CD4-positive, alpha-beta T cell treated with Interleukin-4 for 4 hours (primary cell): ENCODE data around the gene STMP1.
A peak's percentile ranks its signal among the peaks of the same experiment; 100 is the strongest.
"Not testable (repeated sequence)": the region's sequence is repeated elsewhere in the genome, so short reads cannot be mapped to it uniquely, and the experiment has no call there.

Source experiments
- DNase-seq: peaks from one replicate; pipeline ENCODE4 v3.0.0-alpha.2; 2020

The STMP1 gene

GRCh38 chr7:135665042-135665441, 2.7 kb downstream of the STMP1 start:
- DNase-seq: no peak

GRCh38 chr7:135666156-135666555, 3.8 kb downstream of the STMP1 start:
- no peak for DNase-seq

DNA sequence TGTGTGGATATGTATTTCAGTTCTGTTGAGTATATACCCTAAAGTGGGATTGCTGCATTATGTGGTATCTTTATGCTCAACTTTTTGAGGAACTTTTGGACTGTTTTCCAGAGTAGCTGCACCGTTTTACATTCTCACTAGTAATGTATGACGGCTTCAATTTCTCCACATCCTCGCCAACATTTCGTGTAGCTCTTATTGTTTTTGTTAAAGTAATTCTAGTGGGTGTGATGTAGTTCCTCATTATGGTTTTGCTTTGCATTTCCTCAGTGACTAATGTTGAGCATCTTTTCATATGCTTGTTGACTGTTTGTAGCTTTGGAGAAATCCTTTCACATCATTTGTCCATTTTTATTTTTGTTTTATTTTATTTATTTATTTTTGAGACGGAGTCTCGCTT, 4.5 kb downstream of the STMP1 start:
- peak; percentile 6 for DNase-seq

GRCh38 chr7:135667626-135668025, 5.3 kb downstream of the STMP1 start:
- not testable (repeated sequence) for DNase-seq

DNA sequence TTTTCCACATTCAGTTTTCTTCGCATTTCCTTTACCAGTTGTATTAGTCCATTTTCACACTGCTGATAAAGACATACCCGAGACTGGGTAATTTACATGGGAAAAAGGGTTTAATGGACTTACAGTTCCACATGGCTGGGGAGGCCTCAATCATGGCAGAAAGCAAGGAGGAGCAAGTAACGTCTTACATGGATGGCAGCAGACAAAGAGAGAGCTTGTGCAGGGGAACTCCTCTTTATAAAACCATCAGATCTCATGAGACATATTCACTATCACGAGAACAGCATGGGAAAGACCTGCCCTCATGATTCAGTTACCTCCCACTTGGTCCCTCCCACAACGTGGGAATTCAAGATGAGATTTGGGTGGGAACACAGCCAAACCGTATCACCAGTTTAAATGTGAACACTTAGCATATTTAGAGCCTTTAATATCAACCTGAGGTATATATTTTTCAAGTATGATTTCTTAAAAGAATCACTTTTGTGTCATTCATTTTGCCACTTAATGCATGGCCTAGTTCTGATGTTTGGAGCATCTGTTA, 6.6 kb downstream of the STMP1 start:
- DNase-seq: not testable (repeated sequence)

- DNase-seq: no peak
Measured at GRCh38 chr7:135669774-135670173, 7.5 kb downstream of the STMP1 start.

DNA sequence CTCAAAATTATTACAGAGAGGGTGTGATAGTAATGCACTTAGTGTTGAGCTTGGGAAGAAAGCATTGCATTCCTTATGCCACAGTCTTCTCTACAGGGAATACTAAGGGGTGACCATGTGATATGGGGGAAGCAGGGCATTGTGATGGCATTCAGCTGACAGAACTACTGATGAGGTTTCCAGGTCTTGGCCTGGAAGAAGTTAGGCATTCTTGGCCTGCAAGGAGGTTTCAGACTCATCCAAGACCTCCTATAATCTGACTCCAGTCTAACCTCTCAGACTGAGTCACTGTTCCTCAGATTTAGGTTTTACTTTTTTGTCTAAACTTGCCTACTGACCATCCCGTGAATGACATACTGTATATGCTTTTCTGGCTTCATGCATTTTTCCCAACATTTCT, 7.9 kb downstream of the STMP1 start:
- no peak for DNase-seq

- peak; percentile 18 for DNase-seq
Measured at GRCh38 chr7:135672560-135673359, 10.4 kb downstream of the STMP1 start.

DNA sequence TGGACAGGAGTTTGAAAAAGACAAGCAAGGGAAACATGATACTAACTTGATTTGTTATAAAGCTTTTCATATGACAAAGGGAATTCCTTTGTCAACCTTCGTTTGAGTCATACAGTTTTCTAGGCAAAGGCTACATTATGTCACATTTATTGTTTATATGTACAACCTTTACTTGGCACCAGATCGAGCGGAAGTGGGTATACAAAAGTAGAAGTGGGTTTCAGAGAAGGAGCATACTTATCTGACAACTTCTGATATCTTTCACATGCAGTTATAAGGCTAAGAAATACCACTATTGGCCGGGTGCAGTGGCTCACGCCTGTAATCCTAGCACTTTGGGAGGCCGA, 11.0 kb downstream of the STMP1 start:
- DNase-seq: no peak

- DNase-seq: no peak
Measured at GRCh38 chr7:135678612-135679575, 16.6 kb downstream of the STMP1 start.

DNA sequence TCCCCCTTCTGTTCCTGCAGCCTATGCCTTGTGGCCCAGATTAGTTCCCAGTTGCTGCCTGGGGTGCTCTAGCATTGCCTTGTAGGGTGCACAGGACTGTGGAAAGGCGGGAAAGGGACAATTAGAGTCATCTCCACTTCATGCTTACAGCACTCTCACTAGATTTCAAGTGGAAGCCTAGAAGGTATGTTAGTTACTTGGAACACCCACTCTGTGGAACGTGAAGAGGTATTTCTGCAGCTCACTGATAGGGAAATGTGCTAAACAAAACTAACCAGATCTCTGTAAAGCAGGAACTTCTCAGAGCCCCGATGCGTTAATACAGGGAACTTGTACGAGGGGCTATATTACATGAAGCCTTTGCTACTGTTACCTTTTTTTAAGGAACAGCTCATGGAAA, 19.4 kb downstream of the STMP1 start:
- no peak for DNase-seq

DNA sequence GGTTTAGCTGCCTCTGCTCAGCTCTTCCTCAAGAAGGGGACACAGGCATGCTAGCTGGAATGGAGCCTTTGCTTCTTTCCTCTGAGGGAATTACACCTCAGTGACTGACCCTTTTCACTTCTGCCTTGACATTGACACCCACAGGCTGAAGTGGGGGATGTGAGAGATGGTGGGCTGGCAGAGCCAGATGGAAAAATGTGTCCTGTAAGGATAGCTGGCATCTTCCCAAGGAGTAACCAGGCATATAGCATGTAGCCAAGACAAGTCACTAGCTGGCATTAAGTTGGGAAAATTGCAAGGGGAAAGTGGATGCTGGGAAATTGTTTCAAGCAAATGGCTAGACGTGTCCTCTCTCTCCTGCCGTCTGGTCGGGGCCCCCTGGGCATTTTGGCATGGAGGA, 19.9 kb downstream of the STMP1 start:
- DNase-seq: no peak

DNA sequence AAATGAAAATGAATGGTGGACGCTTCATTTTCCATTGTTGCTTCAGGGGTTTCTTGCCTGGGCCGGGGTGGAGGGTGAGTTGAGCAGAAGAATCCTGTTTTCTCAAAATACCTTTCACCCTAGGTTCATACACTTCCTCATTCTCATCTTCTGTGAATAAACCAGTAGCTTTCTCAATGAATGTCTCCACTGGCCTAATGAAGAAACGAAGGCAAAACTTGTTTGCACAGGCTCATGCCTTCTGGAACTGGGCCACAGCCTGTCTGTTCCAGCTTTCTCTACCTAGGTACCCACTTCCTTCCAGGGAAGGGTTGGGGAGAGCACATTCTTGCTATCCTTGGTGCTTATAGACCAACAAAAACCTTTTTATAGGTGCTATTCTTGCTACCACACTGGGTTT, 21.3 kb downstream of the STMP1 start:
- no peak for DNase-seq

DNA sequence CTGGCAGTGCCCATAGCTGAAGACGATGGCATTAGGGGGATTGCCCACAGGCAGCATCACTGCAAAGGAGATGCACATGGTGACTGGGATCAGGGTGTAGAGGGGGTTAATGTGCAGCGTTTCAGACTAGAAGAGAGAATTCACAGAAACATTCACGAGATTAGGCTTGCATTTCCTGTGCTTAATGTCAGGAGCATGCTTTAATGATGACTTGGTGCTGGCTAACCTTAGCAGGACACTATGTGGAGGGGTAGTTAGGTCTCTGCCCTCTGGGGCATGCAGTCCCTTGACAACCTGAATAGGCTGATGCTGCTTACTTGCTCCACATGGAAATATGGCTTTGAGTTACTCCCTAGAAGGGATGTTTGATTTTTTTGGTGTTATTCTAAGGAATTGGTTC, 21.8 kb downstream of the STMP1 start:
- no peak for DNase-seq

- no peak for DNase-seq
Measured at GRCh38 chr7:135684699-135685098, 22.4 kb downstream of the STMP1 start.

DNA sequence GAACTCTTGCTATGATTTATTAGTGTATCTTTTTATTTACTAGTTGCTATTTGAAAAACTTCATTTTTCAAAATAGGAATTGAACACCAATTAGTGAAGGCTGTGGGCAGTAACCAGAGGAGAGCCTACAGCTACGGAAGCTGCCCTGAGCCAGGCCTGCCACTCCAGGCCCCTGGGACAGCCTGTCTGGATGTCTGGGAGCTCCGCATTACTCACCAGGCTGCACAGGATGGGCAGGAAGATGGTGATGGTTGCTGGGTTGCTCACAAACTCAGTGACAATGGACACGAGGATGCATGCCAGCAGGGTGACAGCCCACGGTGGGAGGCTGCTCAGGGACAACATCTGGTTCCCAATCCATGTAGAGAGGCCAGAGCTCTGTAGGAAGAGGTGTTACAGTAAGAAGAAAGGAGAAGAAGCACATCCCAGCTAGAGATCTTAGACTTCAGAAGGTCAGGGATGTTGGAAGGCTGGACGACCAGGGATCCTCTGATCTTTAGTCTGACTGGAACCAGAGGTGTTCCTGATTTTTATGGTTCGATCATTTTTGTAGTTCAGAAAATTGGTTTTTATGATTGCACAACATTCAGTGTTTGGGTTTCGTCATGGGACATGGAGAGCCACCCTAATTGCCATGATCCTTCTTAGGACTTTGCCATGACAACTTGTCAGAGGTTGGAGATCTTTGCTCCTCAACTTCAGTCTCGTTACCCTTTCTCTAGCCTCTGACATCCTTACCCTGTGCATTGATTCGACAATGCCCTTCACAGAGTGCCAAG, 23.2 kb downstream of the STMP1 start:
- DNase-seq: no peak

- no peak for DNase-seq
Measured at GRCh38 chr7:135687466-135687865, 25.2 kb downstream of the STMP1 start.

GRCh38 chr7:135690566-135690965, 28.3 kb downstream of the STMP1 start:
- DNase-seq: no peak

GRCh38 chr7:135692055-135692454, 29.7 kb downstream of the STMP1 start:
- DNase-seq: no peak

DNA sequence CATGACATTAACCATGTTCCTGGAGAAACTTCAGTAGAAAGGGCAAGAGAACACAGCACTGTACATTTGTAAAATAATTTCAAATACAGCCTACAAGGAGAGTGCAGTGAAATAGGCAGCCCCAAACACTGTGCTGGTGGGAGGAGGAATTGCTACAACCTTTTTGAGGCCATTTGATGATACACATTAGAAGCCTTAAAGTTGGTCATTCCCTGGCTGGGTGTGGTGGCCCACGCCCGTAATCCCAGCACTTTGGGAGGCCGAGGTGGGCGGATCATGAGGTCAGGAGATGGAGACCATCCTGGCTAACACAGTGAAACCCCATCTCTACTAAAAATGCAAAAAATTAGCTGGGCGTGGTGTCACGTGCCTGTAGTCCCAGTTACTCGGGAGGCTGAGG, 30.3 kb downstream of the STMP1 start:
- not testable (repeated sequence) for DNase-seq

DNA sequence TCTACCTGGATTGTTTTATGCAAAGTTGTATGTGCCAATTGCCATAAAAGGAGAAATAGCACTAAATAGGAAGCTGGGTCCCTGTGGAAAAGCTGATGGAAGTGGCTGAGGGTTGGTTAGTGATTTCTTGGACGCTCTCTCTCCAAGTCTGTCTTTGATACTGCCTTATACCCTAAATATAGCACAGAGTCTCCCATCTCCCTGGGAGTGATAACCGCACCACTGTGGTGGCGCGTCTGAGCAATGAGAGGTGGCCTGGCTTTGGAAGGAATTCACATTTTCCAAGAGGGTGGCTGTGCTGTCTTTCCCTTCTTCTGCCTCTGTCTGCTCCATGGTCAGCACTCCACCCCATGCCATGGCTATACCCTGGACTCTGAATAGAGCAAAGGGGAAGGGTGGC, 31.2 kb downstream of the STMP1 start:
- DNase-seq: no peak

DNA sequence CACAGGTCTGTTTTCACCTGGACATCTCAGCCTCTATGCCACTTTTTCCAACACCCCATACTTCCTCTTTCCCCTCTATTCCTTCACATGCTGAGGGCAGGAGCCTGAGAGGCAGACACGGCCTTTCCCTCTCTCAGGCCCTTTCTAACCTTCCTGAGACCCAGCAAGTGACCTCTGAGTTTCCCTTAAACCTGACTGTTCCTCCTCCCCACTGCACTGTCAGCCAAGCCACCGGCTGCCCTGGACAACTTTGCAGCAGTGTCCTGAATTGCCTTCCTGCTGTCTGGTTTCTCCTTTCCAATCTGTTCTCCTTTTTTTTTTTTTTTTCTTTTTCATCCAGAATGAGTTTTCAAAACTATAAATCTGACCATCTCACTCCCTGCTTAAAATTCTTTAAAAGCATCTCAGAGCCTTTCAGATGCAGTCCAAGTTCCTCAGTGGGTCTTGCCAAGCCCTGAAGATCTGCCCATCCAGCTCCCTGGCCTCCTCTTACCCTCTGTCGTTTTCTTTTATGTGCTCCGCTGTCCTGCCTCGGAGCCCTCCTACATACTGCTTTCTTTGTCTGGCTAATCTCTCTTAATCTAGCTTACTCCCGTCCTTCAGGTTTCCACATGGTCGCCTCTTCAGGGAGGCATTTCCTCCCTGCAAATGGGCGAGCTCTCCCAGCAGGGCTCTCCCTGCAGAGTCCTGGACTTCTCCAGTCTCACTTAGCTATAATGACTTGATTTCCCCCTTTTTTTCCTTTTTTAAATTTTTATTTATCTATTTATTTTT, 35.1 kb downstream of the STMP1 start:
- no peak for DNase-seq
